Caki2 (cell line): ENCODE results near the gene DKKL1. TPM values are rescaled to one million over a fixed set of nuclear protein-coding genes. Genes with fewer than 3 reads are reported as not detected.

Experiments
- DNase-seq: peaks from one replicate; pipeline ENCODE4 v3.0.0-alpha.2; 2015; ENCODE audit warnings: low read depth
- in situ Hi-C: cut with HindIII; loops from 2 replicates; pipeline ENCODE4 v1.10.0; 2016; ENCODE audit warnings: low sequenced_read_pairs, low pct_unique_long_range_greater_than_20kb, mixed read lengths
- total RNA-seq: library from RNA; depleted of rRNA; stranded (reverse); fragments of >200 nt; shearing (Covaris generic); gene quantifications from 2 replicates; pipeline ENCODE4 v1.2.3, GENCODE V29; 2014; ENCODE audit warnings: low replicate concordance

The DKKL1 gene
- total RNA-seq, 1 experiment from 2014 or later, result 0.30 TPM

DNA sequence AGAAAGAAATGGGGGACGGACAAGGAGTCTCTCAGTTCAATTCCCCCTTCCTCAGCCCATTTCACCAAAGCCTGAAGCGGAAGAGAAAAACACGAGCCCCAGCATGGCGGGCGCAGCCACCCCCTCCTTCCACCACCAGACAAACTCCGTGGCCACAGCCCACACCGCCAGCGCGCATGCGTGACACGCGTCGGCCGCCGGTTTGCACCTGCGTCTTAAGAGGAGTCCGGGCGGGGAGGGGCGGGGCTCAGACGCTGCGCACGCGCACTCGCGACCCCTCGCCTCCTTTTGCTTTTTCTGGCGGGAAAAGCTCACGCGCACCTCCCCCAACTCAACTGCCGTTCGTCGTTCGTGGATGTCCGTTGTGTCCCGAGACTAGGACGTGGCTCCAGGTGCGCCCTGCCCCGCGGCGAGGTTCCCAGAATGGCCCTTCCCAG lies 24.3 kb downstream of the DKKL1 start, which contains the start of gene KASH5:
Gene KASH5 (plus strand): TSS at position 314 of the 437 bp plus-strand sequence. CDS start 2,635 bp downstream, outside the sequence.
- in situ Hi-C loops, result no loop called here
- DNase-seq, result no peak

DNA sequence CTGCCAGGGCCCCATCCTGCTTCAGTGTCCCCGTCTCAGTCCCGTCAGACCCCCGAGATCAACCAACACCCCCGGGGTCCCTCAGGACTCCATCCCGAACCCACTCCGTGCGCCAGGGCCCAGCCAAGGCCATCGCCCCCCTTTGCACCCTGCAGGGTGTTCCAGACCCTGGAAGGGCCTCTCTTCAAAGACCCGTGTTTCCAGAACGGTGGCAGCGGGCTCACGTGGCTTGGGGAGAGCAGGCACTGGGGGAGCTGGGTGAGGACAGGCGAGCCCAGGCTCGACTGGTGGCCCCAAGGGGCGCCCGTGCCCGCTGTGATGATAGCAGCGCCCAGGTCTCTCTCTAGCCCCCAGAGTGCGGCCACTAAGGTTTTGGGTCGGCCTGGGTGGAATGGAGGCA lies 25.7 kb downstream of the DKKL1 start:
- in situ Hi-C loops, result no loop called here
- DNase-seq, result no peak

DNA sequence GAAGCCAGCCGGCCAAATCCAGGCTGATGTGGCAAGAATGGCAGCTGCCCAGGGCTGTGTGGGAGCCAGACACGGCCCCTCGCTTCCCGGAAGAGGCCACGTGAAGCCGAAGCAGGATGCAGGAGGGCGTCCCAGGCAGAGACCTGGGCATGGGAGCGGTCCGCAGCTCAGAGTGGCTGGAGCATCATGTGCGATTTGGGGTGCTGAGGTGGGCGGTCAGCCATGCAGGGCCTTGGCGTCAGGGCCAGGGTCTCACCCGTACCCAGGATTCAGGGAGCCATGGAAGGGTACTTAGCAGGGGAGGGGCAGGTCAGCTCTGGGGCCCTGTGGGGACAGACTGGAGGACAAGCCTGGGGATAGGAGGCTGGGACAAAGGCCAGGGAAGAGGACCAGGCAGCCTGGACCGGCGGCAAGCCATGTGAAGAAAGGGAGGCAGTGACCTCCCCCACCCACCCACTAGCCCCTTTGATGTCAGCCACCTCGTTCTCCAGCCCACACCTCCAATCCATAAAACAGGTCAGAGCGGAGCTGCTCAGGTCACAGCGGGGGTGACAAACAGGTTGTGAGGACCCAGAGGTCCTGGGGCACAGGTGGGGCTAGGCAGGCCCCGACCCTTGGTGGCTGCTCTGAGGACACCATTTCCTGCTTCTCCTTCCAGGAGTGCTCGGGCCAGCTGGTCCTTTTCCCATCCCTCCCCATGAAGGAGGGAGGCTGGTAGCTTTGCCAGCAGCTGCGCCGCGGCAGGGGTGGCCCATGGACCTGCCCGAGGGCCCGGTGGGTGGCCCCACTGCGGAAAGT lies 26.7 kb downstream of the DKKL1 start:
- in situ Hi-C loops, result no loop called here
- DNase-seq, result no peak

DNA sequence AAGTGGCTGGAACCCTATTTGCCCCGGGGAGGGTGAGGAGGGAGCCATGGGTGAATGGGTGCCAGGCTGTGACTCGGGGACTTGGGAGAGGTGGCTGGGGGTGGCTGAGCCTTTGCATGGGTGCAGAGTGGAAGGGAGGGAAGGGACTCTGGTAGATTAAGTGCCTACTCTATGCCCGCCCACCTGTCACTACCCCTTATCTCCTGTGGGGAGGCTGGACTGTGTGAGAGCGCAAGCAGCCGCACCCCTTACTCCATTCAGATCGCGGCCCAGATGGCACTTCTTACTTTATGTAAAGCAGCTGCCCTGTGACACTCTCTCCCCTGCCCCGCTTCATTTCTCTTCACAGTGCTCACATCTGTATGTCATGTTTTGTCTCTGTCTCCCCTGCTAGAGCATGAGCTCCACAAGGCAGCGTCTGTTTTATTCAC lies 27.3 kb downstream of the DKKL1 start:
- DNase-seq, result no peak
- in situ Hi-C loops, result no loop called here

DNA sequence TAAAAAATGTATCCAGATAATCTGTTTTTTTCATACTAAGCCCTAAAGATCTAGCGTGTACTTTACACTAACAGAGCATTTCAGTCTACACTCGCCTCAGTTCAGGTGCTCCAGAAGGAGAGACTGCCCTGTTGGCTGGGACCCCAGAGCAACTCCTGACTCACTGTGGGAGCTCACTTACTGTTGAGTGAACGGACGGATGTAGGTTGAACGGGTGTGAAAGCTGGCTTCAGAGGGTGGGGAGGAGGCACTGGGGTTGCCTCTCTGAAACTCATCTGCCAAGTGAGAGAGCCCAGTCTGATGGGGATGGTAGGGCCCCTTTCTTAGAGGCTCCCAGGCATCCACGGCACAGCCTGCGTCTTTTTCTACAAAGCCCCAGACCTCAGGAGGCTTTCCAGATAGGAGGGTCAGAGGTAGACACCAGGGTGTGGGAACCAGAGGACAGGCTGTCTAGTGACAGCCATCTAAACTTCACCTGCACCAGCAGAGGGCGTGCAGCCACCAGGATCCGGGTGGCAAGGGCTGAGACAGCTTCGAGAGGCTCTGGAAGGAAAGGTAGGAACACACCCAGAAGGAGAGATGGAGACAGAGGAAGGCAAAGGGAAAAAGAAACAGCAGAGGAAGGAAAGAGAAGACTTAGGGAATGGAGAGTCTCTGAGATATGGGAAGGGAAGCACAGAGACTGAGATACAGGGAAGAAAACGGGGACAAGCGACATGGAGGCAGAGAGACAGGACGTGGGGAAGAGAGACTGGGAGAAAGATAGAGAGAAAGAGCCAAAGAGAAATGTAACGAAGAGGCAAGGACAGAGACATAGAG lies 28.1 kb downstream of the DKKL1 start:
- DNase-seq, result peak; percentile 69
- in situ Hi-C loops, result no loop called here

DNA sequence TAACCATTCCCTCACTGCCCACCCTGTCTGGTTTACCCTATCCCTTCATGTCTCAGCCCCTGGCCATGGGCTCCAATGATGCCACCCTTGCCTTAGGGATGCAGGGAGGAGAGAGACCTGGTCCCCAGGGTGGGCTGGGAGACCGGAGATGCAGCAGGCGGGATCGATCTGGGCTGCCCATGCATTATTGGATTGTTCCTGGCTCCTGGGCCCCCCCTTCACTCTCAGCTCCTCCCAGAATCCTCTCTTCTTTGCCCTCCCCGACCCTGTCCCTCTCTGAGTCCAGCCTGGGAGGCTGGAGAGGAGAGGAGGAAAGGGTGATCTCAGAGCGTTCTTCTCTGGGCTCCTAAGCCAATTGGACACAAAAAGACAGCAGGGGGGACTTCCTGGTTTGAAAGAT lies 30.2 kb downstream of the DKKL1 start:
- in situ Hi-C loops, result no loop called here
- no peak for DNase-seq

DNA sequence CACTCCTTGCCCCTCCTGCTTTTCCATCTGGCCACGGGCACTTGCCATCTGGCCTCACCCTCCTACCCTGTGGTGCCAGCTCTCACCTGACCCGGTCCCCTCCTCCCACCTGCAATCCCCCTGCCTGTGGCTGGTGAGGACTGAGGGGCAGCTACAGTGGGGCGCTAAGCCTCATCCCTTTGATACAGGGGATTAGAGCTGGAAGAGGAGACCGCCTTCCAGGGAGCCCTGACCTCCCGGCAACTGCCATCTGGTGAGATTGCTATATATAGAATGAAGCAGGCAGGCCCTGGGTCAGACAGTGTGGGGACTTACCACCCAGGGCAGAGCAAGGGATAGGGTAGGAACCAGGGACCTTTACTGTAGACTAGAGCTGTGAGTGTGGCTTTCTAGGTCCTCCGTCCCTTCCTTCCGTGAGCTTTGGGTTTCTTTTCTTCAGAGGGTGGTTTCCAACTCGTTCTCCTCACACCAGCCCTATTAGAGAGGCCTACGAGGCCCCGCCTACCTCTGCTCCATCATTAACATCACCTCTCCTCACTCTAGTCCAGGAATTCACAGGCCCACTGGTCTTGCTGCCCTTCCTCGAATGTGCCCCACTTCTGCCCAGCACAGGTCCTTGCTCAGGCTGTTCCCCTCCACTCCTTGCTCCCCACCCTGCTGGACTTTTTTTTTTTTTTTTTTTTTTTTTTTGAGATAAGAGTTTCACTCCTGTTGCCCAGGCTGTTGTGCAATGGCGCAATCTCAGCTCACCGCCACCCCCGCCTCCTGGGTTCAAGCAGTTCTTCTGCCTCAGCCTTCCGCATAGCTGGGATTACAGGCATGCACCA lies 32.1 kb downstream of the DKKL1 start:
- DNase-seq, result no peak
- in situ Hi-C loops, result no loop called here

DNA sequence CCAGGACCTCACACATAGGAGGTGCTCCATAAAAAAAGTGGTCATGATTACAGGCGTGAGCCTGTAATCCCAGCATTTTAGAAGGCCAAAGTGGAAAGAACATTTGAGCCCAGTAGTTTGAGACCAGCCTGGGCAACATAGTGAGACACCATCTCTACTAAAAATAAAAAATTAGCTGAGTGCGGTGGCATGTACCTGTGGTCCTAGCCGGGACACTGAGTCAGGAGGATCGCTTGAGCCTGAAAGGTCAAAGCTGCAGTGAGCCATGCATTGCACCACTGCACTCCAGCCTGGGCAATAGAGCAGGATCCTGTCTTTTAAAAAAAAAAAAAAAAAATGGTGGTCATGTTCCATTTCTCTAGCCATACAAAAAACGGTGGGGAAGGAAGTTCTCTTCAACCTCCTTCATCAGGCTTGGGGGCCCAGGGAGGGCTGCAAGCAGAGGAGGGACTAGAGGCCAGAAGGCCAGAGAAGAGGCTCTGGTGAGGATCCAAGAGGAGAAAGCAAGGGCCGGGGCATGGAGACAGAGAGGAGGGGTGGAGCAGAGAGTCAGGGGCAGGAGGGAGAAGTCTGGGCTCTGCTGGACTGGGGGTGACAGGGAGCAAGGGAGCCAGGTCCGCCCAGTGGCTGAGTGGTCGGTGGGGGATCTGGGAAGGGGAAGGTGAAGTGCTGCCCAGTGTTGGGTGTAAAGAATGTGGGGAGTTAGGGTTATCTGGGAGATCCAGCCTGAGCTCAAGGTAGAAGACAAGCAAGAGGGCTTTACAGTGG lies 33.2 kb downstream of the DKKL1 start:
- in situ Hi-C loops, result no loop called here
- DNase-seq, result no peak

DNA sequence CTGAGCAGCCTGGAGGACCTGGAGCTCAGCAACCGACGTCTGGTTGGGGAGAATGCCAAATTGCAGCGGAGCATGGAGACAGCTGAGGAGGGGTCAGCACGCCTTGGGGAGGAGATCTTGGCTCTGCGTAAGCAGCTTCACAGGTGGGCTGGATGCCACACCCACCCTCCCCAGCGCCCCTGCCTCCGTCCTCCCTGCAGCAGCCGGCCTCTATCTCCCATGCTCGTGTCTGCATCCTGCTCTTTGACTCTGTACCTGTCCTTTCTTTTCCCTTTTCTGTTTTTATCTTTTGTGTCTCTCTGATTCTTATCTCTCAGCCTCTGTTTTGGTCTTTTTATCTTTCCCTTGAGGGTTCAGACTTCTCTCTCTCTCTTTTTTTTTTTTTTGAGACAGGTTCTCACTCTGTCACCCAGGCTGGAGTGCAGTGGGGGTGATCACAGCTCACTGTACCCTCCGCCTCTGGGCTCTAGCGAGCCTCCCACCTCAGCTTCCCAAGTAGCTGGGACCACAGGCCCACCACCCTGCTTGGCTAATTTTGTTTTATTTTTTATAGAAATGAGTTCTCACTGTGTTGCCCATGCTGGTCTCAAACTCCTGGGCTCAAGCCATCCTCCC lies 34.4 kb downstream of the DKKL1 start:
- in situ Hi-C loops, result no loop called here
- DNase-seq, result no peak

DNA sequence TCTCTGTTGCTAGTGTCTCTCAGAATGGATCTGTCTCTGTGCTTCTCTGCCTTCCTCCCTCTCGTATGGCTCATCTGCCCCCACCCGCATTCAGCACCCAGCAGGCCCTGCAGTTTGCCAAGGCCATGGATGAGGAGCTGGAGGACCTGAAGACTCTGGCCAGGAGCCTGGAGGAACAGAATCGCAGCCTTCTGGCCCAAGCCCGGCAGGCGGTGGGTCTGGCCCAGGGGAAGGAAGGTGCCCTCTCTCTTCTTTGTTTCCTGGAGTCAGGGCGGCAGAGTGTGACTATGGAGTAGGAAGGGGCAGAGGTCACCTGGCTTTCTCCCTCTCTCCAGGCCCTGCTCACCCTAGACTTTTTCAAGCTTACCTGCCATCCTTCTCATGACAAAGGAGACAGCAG lies 35.3 kb downstream of the DKKL1 start:
- no peak for DNase-seq
- in situ Hi-C loops, result no loop called here

DNA sequence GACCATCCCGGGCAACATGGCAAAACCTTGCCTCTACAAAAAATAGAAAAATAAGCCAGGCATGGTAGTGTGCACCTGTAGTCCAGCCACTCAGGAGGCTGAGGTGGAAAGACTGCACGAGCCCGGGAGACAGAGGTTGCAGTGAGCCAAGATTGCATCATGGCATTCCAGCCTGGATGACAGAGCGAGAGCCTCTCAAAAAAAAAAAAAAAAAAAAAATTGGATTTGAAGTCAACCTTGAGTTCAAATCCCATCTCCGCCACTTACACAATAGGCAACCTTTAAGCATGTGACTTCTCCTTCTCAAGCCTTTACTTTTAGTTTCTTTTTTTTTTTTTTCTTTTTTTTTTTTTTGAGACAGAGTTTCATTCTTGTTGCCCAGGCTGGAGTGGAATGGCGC lies 36.4 kb downstream of the DKKL1 start:
- no peak for DNase-seq
- in situ Hi-C loops, result no loop called here

DNA sequence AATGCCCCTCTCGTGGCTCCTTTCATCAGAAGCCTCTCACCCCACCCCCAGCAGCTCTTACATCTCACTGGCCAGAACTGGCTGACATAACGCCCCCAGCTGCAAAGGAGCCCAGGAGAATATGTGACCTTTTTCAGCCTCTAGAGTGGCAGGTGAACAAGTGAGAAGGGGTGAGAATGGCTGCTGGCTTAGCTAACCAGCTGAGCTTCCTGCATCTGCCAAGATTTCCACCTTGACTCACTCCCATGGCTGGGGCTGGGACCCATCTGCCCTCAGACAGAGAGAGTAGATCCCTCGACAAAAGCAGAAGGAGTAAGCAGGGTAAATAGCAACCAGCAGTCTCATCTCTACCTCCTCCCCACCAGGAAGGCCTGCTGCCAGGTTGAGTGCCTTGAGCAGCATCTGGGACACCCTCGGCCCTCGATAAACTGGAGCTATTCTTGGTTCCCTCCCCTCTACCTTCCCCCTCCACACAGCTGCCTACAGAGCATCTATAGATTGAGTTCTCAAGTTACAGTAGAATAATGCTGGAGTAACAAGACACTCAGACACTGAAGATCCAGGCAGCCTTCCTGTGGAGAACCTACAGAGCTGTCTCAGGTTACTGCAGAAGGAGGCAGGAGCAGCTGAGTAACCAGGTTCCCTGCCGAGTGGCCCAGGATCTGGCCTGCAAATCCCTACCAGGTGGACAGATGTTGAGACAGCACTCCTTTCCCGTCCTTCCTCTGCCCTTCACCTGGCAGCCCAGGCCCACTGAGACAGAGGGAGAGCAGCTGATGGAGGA lies 39.9 kb downstream of the DKKL1 start:
- no peak for DNase-seq
- in situ Hi-C loops, result no loop called here

DNA sequence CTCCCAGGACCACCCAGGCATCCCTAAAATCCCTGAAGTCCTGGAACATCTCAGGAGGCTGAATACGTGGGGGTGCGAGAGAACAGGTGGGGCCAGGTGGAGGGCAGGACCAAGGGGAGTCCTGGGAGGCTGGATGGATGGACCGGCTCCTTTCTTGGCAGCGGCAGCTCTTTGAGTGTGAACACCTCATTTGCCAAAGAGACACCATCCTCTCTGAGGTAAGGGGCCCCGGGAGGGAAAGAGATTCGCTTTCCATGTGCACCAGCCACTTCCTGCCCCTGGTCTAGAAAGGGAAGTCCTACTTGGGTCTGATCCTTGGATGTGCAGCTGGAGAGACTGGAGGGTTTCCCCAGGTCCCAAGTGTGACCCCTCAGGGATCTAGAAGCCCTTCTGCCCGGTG lies 43.4 kb downstream of the DKKL1 start:
- no peak for DNase-seq
- in situ Hi-C loops, result no loop called here

DNA sequence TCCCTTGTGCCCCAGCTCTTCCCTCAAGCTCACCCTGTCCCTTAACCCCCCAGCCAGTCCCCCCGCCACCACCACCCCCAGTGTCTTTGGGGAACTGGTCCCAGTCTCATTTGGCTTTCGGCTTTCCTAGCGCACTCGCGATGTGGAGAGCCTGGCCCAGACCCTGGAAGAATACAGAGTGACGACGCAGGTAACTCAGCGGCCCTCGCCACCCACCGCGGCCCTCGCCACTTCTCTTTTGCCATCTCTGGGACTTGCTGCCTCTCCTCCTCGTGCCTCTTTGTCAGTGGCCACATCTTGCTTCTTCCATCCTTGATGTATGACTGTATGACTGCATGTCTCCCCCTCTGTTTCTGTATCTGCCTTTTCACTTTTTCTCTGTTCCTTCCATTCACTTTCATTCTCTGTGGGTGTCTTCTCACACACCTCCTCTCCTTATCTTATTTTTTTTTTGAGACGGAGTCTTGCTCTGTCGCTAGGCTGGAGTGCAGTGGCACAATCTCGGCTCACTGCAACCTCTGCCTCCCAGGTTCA lies 43.9 kb downstream of the DKKL1 start:
- in situ Hi-C loops, result no loop called here

DNA sequence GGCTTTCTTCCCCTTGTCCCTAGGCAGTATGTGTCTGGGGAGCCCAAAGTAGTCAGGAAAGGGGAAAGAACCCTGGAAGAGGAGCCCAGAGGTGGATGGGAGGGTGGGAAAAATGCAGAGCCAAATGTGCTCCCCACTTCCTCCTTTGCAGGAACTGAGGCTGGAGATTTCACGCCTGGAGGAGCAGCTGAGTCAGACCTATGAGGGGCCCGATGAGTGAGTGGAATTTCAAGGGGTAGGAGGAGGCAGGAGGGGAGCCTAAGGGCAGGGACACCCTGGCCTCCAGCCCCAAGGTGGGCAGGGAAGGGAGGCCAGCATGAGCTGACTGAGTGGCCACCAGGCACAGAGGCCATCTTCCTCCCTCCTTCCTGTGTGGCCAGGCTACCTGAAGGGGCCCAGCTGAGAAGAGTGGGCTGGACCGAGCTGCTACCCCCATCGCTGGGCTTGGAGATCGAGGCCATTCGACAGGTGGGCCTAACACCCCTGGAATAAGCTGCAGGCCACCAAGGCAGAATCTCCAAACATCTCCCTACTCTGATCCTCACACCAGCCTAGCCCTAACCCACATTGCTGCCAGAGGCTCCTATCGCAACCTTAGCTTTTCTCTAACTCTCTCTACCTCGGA lies 45.3 kb downstream of the DKKL1 start:
- DNase-seq, result peak; percentile 63
- in situ Hi-C loops, result no loop called here

More for the DNA sequence above, 43.9 kb downstream of the DKKL1 start:
- DNase-seq, result no peak

DNA sequence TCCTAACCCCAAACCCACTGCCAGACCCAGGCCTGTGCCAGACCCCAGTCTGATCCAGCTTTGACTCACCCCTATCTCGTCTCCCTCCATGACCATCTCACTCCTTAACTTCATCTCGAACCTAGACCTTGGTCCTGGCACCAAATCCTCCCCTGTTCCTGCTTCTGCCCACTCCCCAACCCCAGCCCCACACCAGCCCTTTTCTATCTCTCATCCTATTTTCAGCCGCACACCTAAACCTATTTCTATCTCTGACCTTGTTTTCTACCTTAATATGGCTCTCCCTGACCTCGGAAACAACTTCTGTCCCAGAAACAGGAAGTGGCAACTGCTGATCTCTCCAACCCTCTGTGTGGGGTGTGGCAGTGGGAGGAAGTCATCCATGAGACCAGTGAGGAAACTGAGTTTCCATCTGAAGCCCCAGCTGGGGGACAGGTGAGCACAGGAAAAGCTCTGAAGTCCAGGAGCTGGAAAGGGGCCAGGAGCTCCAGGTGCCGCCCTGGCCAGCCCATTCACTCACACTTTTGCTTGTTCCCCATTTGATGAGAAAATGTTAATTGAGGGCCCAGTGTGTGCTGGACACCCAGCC lies 45.9 kb downstream of the DKKL1 start:
- in situ Hi-C loops, result no loop called here
- no peak for DNase-seq
